ENCODE results near the gene CHD5. TPM values are rescaled to one million over a fixed set of nuclear protein-coding genes. Genes with fewer than 3 reads are reported as not detected.

Gene CHD5
- total RNA-seq, 1 experiment from 2014 or later = 62.9 TPM

DNA sequence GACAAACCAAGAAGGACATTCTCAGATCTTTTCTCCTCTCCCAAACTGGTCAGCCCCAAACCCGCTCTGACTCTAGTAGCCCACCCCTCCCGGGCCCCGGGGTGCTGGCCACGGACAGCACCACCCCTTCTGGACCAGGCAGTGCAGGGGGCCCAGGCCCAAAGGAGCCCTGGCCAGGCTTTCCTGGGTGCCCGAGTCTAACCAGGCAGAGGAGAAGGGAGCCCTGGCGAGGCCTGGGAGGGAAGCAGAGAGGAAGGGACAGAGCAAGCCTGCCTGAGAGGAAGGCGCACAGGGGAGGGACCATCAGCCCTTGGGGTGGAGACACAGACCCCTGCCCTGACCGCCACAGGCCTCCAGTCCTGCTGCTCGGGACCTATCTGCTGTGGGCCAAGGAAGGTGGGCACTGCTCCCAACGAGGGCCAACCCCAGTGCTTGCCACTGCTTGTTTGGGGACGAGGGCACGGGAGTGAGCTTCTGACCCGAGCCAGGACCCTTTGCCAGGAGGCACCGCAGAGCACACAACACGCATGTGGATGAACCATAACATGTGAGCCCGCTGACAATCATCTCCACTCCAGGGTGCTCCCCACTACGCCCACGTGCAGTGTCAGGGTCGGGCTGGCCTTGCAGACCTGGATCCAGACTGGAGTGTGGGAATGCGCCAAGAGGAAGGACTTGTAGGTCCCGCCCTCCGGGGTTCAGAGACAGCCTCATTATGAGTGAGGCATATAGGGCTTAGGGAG lies 76.8 kb downstream of the CHD5 start:
- no TSS peak for BruUV-seq (replicated peaks)
- ATAC-seq (no peak), DNase-seq (ENCODE audit: low read depth, low spot score) (no peak)
- no peak for TF ChIP-seq POLR2AphosphoS5 (IDR thresholded peaks at IDR 0.05; ENCODE audit: low read depth, low read length)
- TF ChIP-seq, protein P1, sequence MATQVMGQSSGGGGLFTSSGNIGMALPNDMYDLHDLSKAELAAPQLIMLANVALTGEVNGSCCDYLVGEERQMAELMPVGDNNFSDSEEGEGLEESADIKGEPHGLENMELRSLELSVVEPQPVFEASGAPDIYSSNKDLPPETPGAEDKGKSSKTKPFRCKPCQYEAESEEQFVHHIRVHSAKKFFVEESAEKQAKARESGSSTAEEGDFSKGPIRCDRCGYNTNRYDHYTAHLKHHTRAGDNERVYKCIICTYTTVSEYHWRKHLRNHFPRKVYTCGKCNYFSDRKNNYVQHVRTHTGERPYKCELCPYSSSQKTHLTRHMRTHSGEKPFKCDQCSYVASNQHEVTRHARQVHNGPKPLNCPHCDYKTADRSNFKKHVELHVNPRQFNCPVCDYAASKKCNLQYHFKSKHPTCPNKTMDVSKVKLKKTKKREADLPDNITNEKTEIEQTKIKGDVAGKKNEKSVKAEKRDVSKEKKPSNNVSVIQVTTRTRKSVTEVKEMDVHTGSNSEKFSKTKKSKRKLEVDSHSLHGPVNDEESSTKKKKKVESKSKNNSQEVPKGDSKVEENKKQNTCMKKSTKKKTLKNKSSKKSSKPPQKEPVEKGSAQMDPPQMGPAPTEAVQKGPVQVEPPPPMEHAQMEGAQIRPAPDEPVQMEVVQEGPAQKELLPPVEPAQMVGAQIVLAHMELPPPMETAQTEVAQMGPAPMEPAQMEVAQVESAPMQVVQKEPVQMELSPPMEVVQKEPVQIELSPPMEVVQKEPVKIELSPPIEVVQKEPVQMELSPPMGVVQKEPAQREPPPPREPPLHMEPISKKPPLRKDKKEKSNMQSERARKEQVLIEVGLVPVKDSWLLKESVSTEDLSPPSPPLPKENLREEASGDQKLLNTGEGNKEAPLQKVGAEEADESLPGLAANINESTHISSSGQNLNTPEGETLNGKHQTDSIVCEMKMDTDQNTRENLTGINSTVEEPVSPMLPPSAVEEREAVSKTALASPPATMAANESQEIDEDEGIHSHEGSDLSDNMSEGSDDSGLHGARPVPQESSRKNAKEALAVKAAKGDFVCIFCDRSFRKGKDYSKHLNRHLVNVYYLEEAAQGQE (IDR thresholded peaks at IDR 0.05; ENCODE audit: insufficient read depth in 1 of 2, low read depth in 2 of 2, low read length in 1 of 2) = no peak
- no peak for TF ChIP-seq TCF7L2 (IDR thresholded peaks at IDR 0.05; ENCODE audit: low read depth, low read length)
- TF ChIP-seq SIN3A (IDR thresholded peaks at IDR 0.05; ENCODE audit: borderline replicate concordance, insufficient read depth, low read depth, low read length) = no peak
- TF ChIP-seq, protein P2, sequence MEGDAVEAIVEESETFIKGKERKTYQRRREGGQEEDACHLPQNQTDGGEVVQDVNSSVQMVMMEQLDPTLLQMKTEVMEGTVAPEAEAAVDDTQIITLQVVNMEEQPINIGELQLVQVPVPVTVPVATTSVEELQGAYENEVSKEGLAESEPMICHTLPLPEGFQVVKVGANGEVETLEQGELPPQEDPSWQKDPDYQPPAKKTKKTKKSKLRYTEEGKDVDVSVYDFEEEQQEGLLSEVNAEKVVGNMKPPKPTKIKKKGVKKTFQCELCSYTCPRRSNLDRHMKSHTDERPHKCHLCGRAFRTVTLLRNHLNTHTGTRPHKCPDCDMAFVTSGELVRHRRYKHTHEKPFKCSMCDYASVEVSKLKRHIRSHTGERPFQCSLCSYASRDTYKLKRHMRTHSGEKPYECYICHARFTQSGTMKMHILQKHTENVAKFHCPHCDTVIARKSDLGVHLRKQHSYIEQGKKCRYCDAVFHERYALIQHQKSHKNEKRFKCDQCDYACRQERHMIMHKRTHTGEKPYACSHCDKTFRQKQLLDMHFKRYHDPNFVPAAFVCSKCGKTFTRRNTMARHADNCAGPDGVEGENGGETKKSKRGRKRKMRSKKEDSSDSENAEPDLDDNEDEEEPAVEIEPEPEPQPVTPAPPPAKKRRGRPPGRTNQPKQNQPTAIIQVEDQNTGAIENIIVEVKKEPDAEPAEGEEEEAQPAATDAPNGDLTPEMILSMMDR (IDR thresholded peaks at IDR 0.05) = no peak
- Histone ChIP-seq H3K36me3 (ENCODE audit: control insufficient read depth, insufficient read depth, low read length) (no peaks in the 10 kb centered on the region; the same call in 1 of the 2 replicates), H3K4me3 (ENCODE audit: low read depth in 2 of 2, low read length in 2 of 2) (no peak overlapping the region), H3K4me1 (ENCODE audit: control insufficient read depth, insufficient read depth, low read length) (peaks cover 9% of the 10 kb centered on the region; the same call in 1 of the 2 replicates), H3K9me3 (ENCODE audit: control insufficient read depth, insufficient read depth, low read depth, low read length) (no peaks in the 10 kb centered on the region), H3K27ac (ENCODE audit: low read length) (no peak overlapping the region), H3K27me3 (ENCODE audit: control insufficient read depth, insufficient read depth, low read length) (no peaks in the 10 kb centered on the region)
- intact Hi-C loops (cut with micrococcal nuclease; ENCODE audit: unreplicated experiment) (no loop called here), in situ Hi-C loops (cut with HindIII; ENCODE audit: low pct_unique_long_range_greater_than_20kb, low sequenced_read_pairs) (no loop called here)
- ChIA-PET POLR2A (no interaction called here), CTCF (no interaction called here)

DNA sequence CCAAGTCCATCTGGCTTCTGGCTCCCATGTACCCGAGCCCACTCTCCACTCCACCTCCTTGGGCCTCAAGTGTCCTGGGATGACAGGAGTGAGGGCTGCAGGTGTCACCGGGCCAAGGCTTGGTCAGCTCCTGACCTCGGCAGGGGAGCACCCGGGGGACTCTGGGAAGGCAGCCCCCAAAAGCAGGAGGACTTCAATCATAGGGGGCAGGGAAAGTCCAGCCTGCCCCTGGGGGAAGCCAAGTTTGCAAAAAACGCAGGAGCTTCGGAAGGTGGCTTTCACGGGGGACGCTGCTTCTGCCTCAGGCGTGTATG lies 77.6 kb downstream of the CHD5 start:
- TF ChIP-seq TCF7L2 (IDR thresholded peaks at IDR 0.05; ENCODE audit: low read depth, low read length) (no peak), SIN3A (IDR thresholded peaks at IDR 0.05; ENCODE audit: borderline replicate concordance, insufficient read depth, low read depth, low read length) (no peak), POLR2AphosphoS5 (IDR thresholded peaks at IDR 0.05; ENCODE audit: low read depth, low read length) (no peak)
- TF ChIP-seq, protein P2 (IDR thresholded peaks at IDR 0.05) = no peak
- TF ChIP-seq, protein P1 (IDR thresholded peaks at IDR 0.05; ENCODE audit: insufficient read depth in 1 of 2, low read depth in 2 of 2, low read length in 1 of 2) = no peak
- peaks cover 9% of the 10 kb centered on the region; the same call in 1 of the 2 replicates for H3K4me1 ChIP-seq (ENCODE audit: control insufficient read depth, insufficient read depth, low read length)
- in situ Hi-C loops (cut with HindIII; ENCODE audit: low pct_unique_long_range_greater_than_20kb, low sequenced_read_pairs) = no loop called here
- TSS peak; percentile 92 for BruUV-seq (replicated peaks)
- no peaks in the 10 kb centered on the region for H3K9me3 ChIP-seq (ENCODE audit: control insufficient read depth, insufficient read depth, low read depth, low read length)
- no peaks in the 10 kb centered on the region; the same call in 1 of the 2 replicates for H3K36me3 ChIP-seq (ENCODE audit: control insufficient read depth, insufficient read depth, low read length)
- H3K27ac ChIP-seq (ENCODE audit: low read length) = no peak overlapping the region
- DNase-seq (ENCODE audit: low read depth, low spot score) = no peak
- no peak for ATAC-seq
- CTCF ChIA-PET = no interaction called here
- no peak overlapping the region for H3K4me3 ChIP-seq (ENCODE audit: low read depth in 2 of 2, low read length in 2 of 2)
- POLR2A ChIA-PET = no interaction called here
- intact Hi-C loops (cut with micrococcal nuclease; ENCODE audit: unreplicated experiment) = no loop called here
- H3K27me3 ChIP-seq (ENCODE audit: control insufficient read depth, insufficient read depth, low read length) = no peaks in the 10 kb centered on the region
